ENCODE results near the gene ELK4.

The ELK4 gene

GRCh38 chr1:205615789-205616188 is 16.0 kb downstream of the ELK4 start:
- TF ChIP-seq CTCF (IDR thresholded peaks at IDR 0.05; ENCODE audit: borderline replicate concordance, insufficient read depth, low read depth, low read length) = no peak
- no peak overlapping the region for H3K4me3 ChIP-seq (ENCODE audit: low read depth, low read length)

- no peak for TF ChIP-seq CTCF (IDR thresholded peaks at IDR 0.05; ENCODE audit: borderline replicate concordance, insufficient read depth, low read depth, low read length)
Measured at GRCh38 chr1:205613854-205614412, 17.9 kb downstream of the ELK4 start.

GRCh38 chr1:205612556-205612955 is 19.3 kb downstream of the ELK4 start:
- no peak for TF ChIP-seq CTCF (IDR thresholded peaks at IDR 0.05; ENCODE audit: borderline replicate concordance, insufficient read depth, low read depth, low read length)
- no peak overlapping the region for H3K4me3 ChIP-seq (ENCODE audit: low read depth, low read length)

More at GRCh38 chr1:205613854-205614412, 17.9 kb downstream of the ELK4 start:
- H3K4me3 ChIP-seq (ENCODE audit: low read depth, low read length) = no peak overlapping the region

GRCh38 chr1:205612104-205612503 is 19.7 kb downstream of the ELK4 start:
- no peak overlapping the region for H3K4me3 ChIP-seq (ENCODE audit: low read depth, low read length)
- no peak for TF ChIP-seq CTCF (IDR thresholded peaks at IDR 0.05; ENCODE audit: borderline replicate concordance, insufficient read depth, low read depth, low read length)

- H3K4me3 ChIP-seq (ENCODE audit: low read depth, low read length) = no peak overlapping the region
- no peak for TF ChIP-seq CTCF (IDR thresholded peaks at IDR 0.05; ENCODE audit: borderline replicate concordance, insufficient read depth, low read depth, low read length)
Measured at GRCh38 chr1:205610901-205611466, 20.8 kb downstream of the ELK4 start.

- no peak overlapping the region for H3K4me3 ChIP-seq (ENCODE audit: low read depth, low read length)
- no peak for TF ChIP-seq CTCF (IDR thresholded peaks at IDR 0.05; ENCODE audit: borderline replicate concordance, insufficient read depth, low read depth, low read length)
Measured at GRCh38 chr1:205610036-205610435, 21.8 kb downstream of the ELK4 start.

- TF ChIP-seq CTCF (IDR thresholded peaks at IDR 0.05; ENCODE audit: borderline replicate concordance, insufficient read depth, low read depth, low read length) = no peak
- H3K4me3 ChIP-seq (ENCODE audit: low read depth, low read length) = no peak overlapping the region
Measured at GRCh38 chr1:205604825-205605505, 26.8 kb downstream of the ELK4 start.

Data from GM12875 (cell line).